GM23248 (cell line): Measurements from ENCODE around the gene BRINP1. TPM values are rescaled to one million over a fixed set of nuclear protein-coding genes. Genes with fewer than 3 reads are reported as not detected.
A peak's percentile ranks its signal among the peaks of the same experiment; 100 is the strongest.

ENCODE experiments used
- DNase-seq: peaks from one replicate; pipeline ENCODE4 v3.0.0-alpha.2; 2015
- H2AFZ ChIP-seq: fragments of 200-600 bp; sonication (generic); 2 replicates; pipeline ENCODE4 v1.6.1; 2016; ENCODE audit warnings: antibody characterized with exemption
- H3F3A ChIP-seq: fragments of 200-600 bp; sonication (generic); 2 replicates; pipeline ENCODE4 v1.6.1; 2016; ENCODE audit warnings: mild to moderate bottlenecking, antibody characterized with exemption, mixed run types; ENCODE audit not compliant: insufficient read depth
- H3K27ac ChIP-seq: fragments of 200-600 bp; sonication (generic); 2 replicates; pipeline ENCODE4 v1.5.1; 2016; ENCODE audit warnings: mild to moderate bottlenecking
- H3K27me3 ChIP-seq: fragments of 200-600 bp; sonication (generic); replicated peaks from 2 replicates; pipeline ENCODE4 v1.6.1; 2016; ENCODE audit warnings: mild to moderate bottlenecking; ENCODE audit not compliant: insufficient read depth
- H3K36me3 ChIP-seq: fragments of 200-600 bp; sonication (generic); 2 replicates; pipeline ENCODE4 v1.6.1; 2016; ENCODE audit warnings: low read depth, mild to moderate bottlenecking
- H3K4me1 ChIP-seq: fragments of 200-600 bp; sonication (generic); 2 replicates; pipeline ENCODE4 v1.6.1; 2016; ENCODE audit warnings: mild to moderate bottlenecking; ENCODE audit not compliant: insufficient read depth
- H3K4me2 ChIP-seq: fragments of 200-600 bp; sonication (generic); one replicate; pipeline ENCODE4 v1.6.1; 2016; ENCODE audit warnings: mild to moderate bottlenecking; ENCODE audit not compliant: unreplicated experiment
- H3K4me3 ChIP-seq: fragments of 200-600 bp; sonication (generic); 2 replicates; pipeline ENCODE4 v1.5.1; 2016; ENCODE audit warnings: mild to moderate bottlenecking
- H3K79me2 ChIP-seq: fragments of 200-600 bp; sonication (generic); 2 replicates; pipeline ENCODE4 v1.6.1; 2016; ENCODE audit warnings: mild to moderate bottlenecking; ENCODE audit not compliant: insufficient read depth
- H3K9ac ChIP-seq: fragments of 200-600 bp; sonication (generic); 2 replicates; pipeline ENCODE4 v1.6.1; 2016; ENCODE audit warnings: mild to moderate bottlenecking
- H3K9me2 ChIP-seq: fragments of 200-600 bp; sonication (generic); 2 replicates; pipeline ENCODE4 v1.6.1; 2016; ENCODE audit warnings: mixed run types, mild to moderate bottlenecking, moderate library complexity; ENCODE audit not compliant: insufficient read depth
- H3K9me3 ChIP-seq: fragments of 200-600 bp; sonication (generic); one replicate; pipeline ENCODE4 v1.6.1; 2017; ENCODE audit warnings: low read depth
- H4K20me1 ChIP-seq: fragments of 200-600 bp; sonication (generic); 2 replicates; pipeline ENCODE4 v1.6.0; 2016; ENCODE audit not compliant: insufficient read depth
- EZH2 ChIP-seq: fragments of 200-600 bp; sonication (generic); IDR thresholded peaks from 2 replicates; pipeline ENCODE4 v1.6.1; 2018; ENCODE audit warnings: antibody characterized with exemption, mild to moderate bottlenecking; ENCODE audit not compliant: insufficient read depth, poor library complexity, severe bottlenecking
- EZH2phosphoT487 ChIP-seq: fragments of 200-600 bp; sonication (generic); IDR thresholded peaks from 2 replicates; pipeline ENCODE4 v1.6.1; 2018; ENCODE audit warnings: antibody characterized with exemption, moderate library complexity, mild to moderate bottlenecking, low read depth; ENCODE audit not compliant: insufficient read depth
- WGBS, 2 experiments: methylation state at CpG; one replicate each; pipeline ENCODE4 v1.1.6; 2015 to 2017; ENCODE audit warnings: low lambda C conversion rate in 2 of 2, low coverage in 1 of 2; ENCODE audit errors: missing lambda C conversion rate in 2 of 2; 5-methylcytosine and 5-hydroxymethylcytosine counted together
- in situ Hi-C: fragments of 300-500 bp; cut with MboI; formaldehyde crosslinking; loops from 2 replicates; pipeline ENCODE4 v1.15.0; 2020
- polyA plus RNA-seq: library from polyadenylated mRNA; unstranded; fragments of >200 nt; fragmentation: Nextera tagmentation; extraction: Ambion mirVana; gene quantifications from 2 replicates; pipeline ENCODE4 v1.2.1, GENCODE V29; 2016
- total RNA-seq: library from RNA; depleted of rRNA; stranded (reverse); fragments of >200 nt; shearing (Covaris generic); gene quantifications from 2 replicates; pipeline ENCODE4 v1.2.3, GENCODE V29; 2014

The BRINP1 gene
- total and polyA plus RNA-seq, 2 experiments from 2014 or later: 6.0 to 9.0 TPM

GRCh38 chr9:119284587-119285337 lies 84.5 kb downstream of the BRINP1 start:
- peak; percentile 84 for DNase-seq
- TF ChIP-seq EZH2phosphoT487 (no peak), EZH2 (no peak)
- Histone ChIP-seq H4K20me1 (no peaks in the 10 kb centered on the region), H3K4me3 (no peak overlapping the region), H3K27ac (no peak overlapping the region), H3F3A (peaks cover 11% of the 10 kb centered on the region), H2AFZ (no peak overlapping the region), H3K9me2 (no peaks in the 10 kb centered on the region), H3K4me1 (peaks cover 19% of the 10 kb centered on the region), H3K79me2 (no peaks in the 10 kb centered on the region), H3K4me2 (peak overlapping the region; percentile 48), H3K36me3 (no peaks in the 10 kb centered on the region), H3K9ac (no peak overlapping the region), H3K27me3 (no peaks in the 10 kb centered on the region), H3K9me3 (no peaks in the 10 kb centered on the region)
- WGBS, 2 experiments: 29 to 34% methylated on average over 12 of the region's 12 CpGs
- in situ Hi-C loops: no loop called here

DNA sequence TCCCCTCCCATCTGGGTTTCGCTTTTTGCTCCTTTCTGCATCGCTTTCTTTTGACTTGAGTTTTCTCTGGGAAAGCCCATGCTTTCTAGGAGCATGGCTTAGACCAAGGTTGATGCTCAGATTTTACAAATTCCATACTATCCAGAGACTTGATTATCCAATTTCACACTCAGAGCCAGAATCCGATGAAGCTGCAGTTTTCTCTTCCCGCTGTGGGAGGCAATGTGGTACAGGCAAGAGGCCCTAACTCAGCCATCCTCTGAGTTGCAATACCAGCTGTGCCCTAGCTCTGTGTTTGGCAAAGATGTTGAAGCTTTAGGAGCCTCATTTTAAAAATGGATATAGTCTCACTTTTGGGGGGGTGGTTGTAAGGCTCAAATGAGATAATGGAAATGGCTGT lies 85.1 kb downstream of the BRINP1 start:
- Histone ChIP-seq H3K4me2 (peak overlapping the region; percentile 48), H3K4me1 (peaks cover 19% of the 10 kb centered on the region), H4K20me1 (no peaks in the 10 kb centered on the region), H3K27me3 (no peaks in the 10 kb centered on the region), H3K9me3 (no peaks in the 10 kb centered on the region), H3K4me3 (no peak overlapping the region), H3F3A (peaks cover 11% of the 10 kb centered on the region), H3K9me2 (no peaks in the 10 kb centered on the region), H3K27ac (no peak overlapping the region), H3K9ac (no peak overlapping the region), H3K79me2 (no peaks in the 10 kb centered on the region), H3K36me3 (no peaks in the 10 kb centered on the region), H2AFZ (no peak overlapping the region)
- WGBS, 2 experiments: 52 to 60% methylated on average over 4 of the region's 4 CpGs
- peak; percentile 55 for DNase-seq
- TF ChIP-seq EZH2phosphoT487 (no peak), EZH2 (no peak)
- in situ Hi-C loops: no loop called here

- Histone ChIP-seq H4K20me1 (no peaks in the 10 kb centered on the region), H3K79me2 (no peaks in the 10 kb centered on the region), H3K27ac (no peak overlapping the region), H2AFZ (no peak overlapping the region), H3K4me2 (no peak overlapping the region), H3K36me3 (no peaks in the 10 kb centered on the region), H3K4me3 (no peak overlapping the region), H3K9ac (no peak overlapping the region), H3K4me1 (peaks cover 19% of the 10 kb centered on the region), H3F3A (peaks cover 11% of the 10 kb centered on the region), H3K27me3 (no peaks in the 10 kb centered on the region), H3K9me2 (no peaks in the 10 kb centered on the region), H3K9me3 (no peaks in the 10 kb centered on the region)
- TF ChIP-seq EZH2: no peak
- TF ChIP-seq EZH2phosphoT487: no peak
- DNase-seq: peak; percentile 78
- in situ Hi-C loops: no loop called here
- WGBS, 2 experiments: 49 to 50% methylated on average over 18 of the region's 18 CpGs
These were observed 86.0 kb downstream of the BRINP1 start for GRCh38 chr9:119283078-119283794.

DNA sequence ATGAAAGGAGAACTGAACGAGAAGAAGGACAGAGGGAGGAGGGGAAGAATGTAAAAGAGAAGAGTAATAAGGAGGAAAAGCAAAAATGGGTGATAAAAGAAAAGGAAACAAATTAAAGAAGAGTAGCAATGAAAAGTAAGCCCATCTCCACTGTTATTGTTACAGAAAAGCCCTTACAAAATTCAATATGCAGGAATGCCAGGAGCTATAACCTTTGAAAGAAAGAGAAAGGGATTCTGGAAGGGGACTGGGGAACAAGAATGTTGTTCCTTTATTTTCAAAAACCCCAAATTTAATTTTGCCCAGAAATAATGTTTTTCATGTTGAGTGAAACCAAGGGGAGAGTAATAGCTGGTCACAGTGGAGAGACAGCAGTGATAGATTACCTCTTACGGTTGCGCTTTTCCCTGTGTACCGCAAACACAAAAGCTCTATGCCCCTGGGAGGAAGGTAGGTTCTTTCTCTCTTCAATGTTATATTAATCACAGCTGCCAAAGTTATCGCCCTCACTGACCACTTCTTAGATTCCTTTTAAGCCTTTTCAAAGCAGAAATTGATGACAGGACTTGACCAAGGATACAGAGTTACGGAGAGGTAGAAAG lies 86.7 kb downstream of the BRINP1 start:
- TF ChIP-seq EZH2: no peak
- TF ChIP-seq EZH2phosphoT487: no peak
- in situ Hi-C loops: no loop called here
- no peak for DNase-seq

More for the DNA sequence above, 86.7 kb downstream of the BRINP1 start:
- Histone ChIP-seq H3K9me3 (no peaks in the 10 kb centered on the region), H3K9me2 (no peaks in the 10 kb centered on the region), H3K79me2 (no peaks in the 10 kb centered on the region), H3F3A (peaks cover 11% of the 10 kb centered on the region), H3K27ac (no peak overlapping the region), H3K9ac (no peak overlapping the region), H2AFZ (no peak overlapping the region), H3K27me3 (no peaks in the 10 kb centered on the region), H3K4me2 (no peak overlapping the region), H3K4me1 (peaks cover 19% of the 10 kb centered on the region), H3K36me3 (no peaks in the 10 kb centered on the region), H4K20me1 (no peaks in the 10 kb centered on the region), H3K4me3 (no peak overlapping the region)
- 77 to 81% methylated on average over 6 of the region's 6 CpGs for WGBS, 2 experiments
